Measurements from ENCODE around the gene FADS2.

The FADS2 gene

GRCh38 chr11:61785837-61786402, 42.2 kb upstream of the FADS2 start:
- Histone ChIP-seq H3K4me1 (ENCODE audit: control insufficient read depth, insufficient read depth, low read length) (no peaks in the 10 kb centered on the region), H3K9me3 (ENCODE audit: control insufficient read depth, insufficient read depth, low read depth, low read length) (no peaks in the 10 kb centered on the region), H3K27ac (ENCODE audit: low read depth, low read length) (no peak overlapping the region), H3K27me3 (ENCODE audit: control insufficient read depth, insufficient read depth, low read length) (no peaks in the 10 kb centered on the region), H3K9ac (ENCODE audit: low read length) (no peak overlapping the region), H3K36me3 (ENCODE audit: control insufficient read depth, insufficient read depth, low read length) (peaks cover 81% of the 10 kb centered on the region), H3K4me3 (ENCODE audit: low read depth, low read length) (no peak overlapping the region)

- Histone ChIP-seq H3K36me3 (ENCODE audit: control insufficient read depth, insufficient read depth, low read length) (peaks cover 73% of the 10 kb centered on the region), H3K4me1 (ENCODE audit: control insufficient read depth, insufficient read depth, low read length) (no peaks in the 10 kb centered on the region)
Measured at GRCh38 chr11:61787928-61788491, 40.1 kb upstream of the FADS2 start.

GRCh38 chr11:61791737-61792309, 36.3 kb upstream of the FADS2 start:
- peak overlapping the region; percentile 100 for H3K9ac ChIP-seq (ENCODE audit: low read length)
- no peaks in the 10 kb centered on the region for H3K9me3 ChIP-seq (ENCODE audit: control insufficient read depth, insufficient read depth, low read depth, low read length)
- H3K36me3 ChIP-seq (ENCODE audit: control insufficient read depth, insufficient read depth, low read length), result peaks cover 61% of the 10 kb centered on the region
- H3K4me1 ChIP-seq (ENCODE audit: control insufficient read depth, insufficient read depth, low read length), result 0 out of 2 replicates have a peak, but pooled peaks cover 3% of the 10 kb centered on the region
- no peaks in the 10 kb centered on the region for H3K27me3 ChIP-seq (ENCODE audit: control insufficient read depth, insufficient read depth, low read length)
- H3K27ac ChIP-seq (ENCODE audit: low read depth, low read length), result peak overlapping the region; percentile 100
- H3K4me3 ChIP-seq (ENCODE audit: low read depth, low read length), result peak overlapping the region; percentile 85

More at GRCh38 chr11:61787928-61788491, 40.1 kb upstream of the FADS2 start:
- Histone ChIP-seq H3K27me3 (ENCODE audit: control insufficient read depth, insufficient read depth, low read length) (no peaks in the 10 kb centered on the region), H3K9ac (ENCODE audit: low read length) (no peak overlapping the region), H3K9me3 (ENCODE audit: control insufficient read depth, insufficient read depth, low read depth, low read length) (no peaks in the 10 kb centered on the region), H3K4me3 (ENCODE audit: low read depth, low read length) (no peak overlapping the region), H3K27ac (ENCODE audit: low read depth, low read length) (no peak overlapping the region)

- peak within 1 kb of the TSS; percentile 100 for H3K9ac ChIP-seq (ENCODE audit: low read length)
- peaks cover 58% of the 10 kb centered on the region for H3K36me3 ChIP-seq (ENCODE audit: control insufficient read depth, insufficient read depth, low read length)
- H3K27me3 ChIP-seq (ENCODE audit: control insufficient read depth, insufficient read depth, low read length), result no peaks in the 10 kb centered on the region
- H3K4me1 ChIP-seq (ENCODE audit: control insufficient read depth, insufficient read depth, low read length), result 0 out of 2 replicates have a peak, but pooled peaks cover 3% of the 10 kb centered on the region
- no peaks in the 10 kb centered on the region for H3K9me3 ChIP-seq (ENCODE audit: control insufficient read depth, insufficient read depth, low read depth, low read length)
- H3K4me3 ChIP-seq (ENCODE audit: low read depth, low read length), result peak within 1 kb of the TSS; percentile 85
- peak within 1 kb of the TSS; percentile 100 for H3K27ac ChIP-seq (ENCODE audit: low read depth, low read length)
Measured at GRCh38 chr11:61792310-61793082, 35.6 kb upstream of the FADS2 start, which contains the start of the genes FEN1 and TMEM258. Gene FEN1, plus strand, starts transcription at chr11:61792911. Its CDS starts 2,451 bp downstream, at chr11:61795362. Gene TMEM258, minus strand, starts transcription at chr11:61792599. Its CDS starts 41 bp downstream, at chr11:61792558.

- no peaks in the 10 kb centered on the region for H3K9me3 ChIP-seq (ENCODE audit: control insufficient read depth, insufficient read depth, low read depth, low read length)
- H3K9ac ChIP-seq (ENCODE audit: low read length), result peak overlapping the region; percentile 100
- no peaks in the 10 kb centered on the region for H3K27me3 ChIP-seq (ENCODE audit: control insufficient read depth, insufficient read depth, low read length)
- H3K4me3 ChIP-seq (ENCODE audit: low read depth, low read length), result peak overlapping the region; percentile 85
- H3K27ac ChIP-seq (ENCODE audit: low read depth, low read length), result peak overlapping the region; percentile 100
- peaks cover 53% of the 10 kb centered on the region for H3K36me3 ChIP-seq (ENCODE audit: control insufficient read depth, insufficient read depth, low read length)
- H3K4me1 ChIP-seq (ENCODE audit: control insufficient read depth, insufficient read depth, low read length), result 0 out of 2 replicates have a peak, but pooled peaks cover 3% of the 10 kb centered on the region
Measured at GRCh38 chr11:61793083-61793828, 34.8 kb upstream of the FADS2 start.

DNA sequence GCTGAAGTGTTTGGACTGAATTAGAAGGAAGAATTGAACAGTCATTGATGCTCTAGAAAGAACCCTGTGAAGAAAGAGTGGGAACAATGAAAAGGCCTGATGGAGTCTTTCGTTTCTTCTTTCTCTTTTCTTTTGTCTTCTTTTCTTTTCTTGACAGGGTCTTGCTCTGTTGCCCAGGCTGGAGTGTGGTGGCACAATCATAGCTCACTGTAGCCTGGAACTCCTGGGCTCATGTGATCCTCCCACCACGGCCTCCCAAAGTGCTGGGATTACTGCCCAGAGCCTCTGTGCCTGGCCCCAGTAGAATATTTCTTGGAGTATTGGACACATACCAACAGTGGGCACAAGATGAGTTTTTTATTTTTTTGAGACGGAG, 34.3 kb upstream of the FADS2 start:
- peak overlapping the region; percentile 85 for H3K4me3 ChIP-seq (ENCODE audit: low read depth, low read length)
- H3K9ac ChIP-seq (ENCODE audit: low read length), result peak overlapping the region; percentile 100
- H3K9me3 ChIP-seq (ENCODE audit: control insufficient read depth, insufficient read depth, low read depth, low read length), result no peaks in the 10 kb centered on the region
- H3K27ac ChIP-seq (ENCODE audit: low read depth, low read length), result no peak overlapping the region
- H3K27me3 ChIP-seq (ENCODE audit: control insufficient read depth, insufficient read depth, low read length), result no peaks in the 10 kb centered on the region
- H3K4me1 ChIP-seq (ENCODE audit: control insufficient read depth, insufficient read depth, low read length), result 0 out of 2 replicates have a peak, but pooled peaks cover 3% of the 10 kb centered on the region
- peaks cover 51% of the 10 kb centered on the region for H3K36me3 ChIP-seq (ENCODE audit: control insufficient read depth, insufficient read depth, low read length)

- H3K27me3 ChIP-seq (ENCODE audit: control insufficient read depth, insufficient read depth, low read length), result no peaks in the 10 kb centered on the region
- H3K4me1 ChIP-seq (ENCODE audit: control insufficient read depth, insufficient read depth, low read length), result 0 out of 2 replicates have a peak, but pooled peaks cover 3% of the 10 kb centered on the region
- no peaks in the 10 kb centered on the region for H3K9me3 ChIP-seq (ENCODE audit: control insufficient read depth, insufficient read depth, low read depth, low read length)
- no peak overlapping the region for H3K9ac ChIP-seq (ENCODE audit: low read length)
- H3K27ac ChIP-seq (ENCODE audit: low read depth, low read length), result no peak overlapping the region
- no peak overlapping the region for H3K4me3 ChIP-seq (ENCODE audit: low read depth, low read length)
- H3K36me3 ChIP-seq (ENCODE audit: control insufficient read depth, insufficient read depth, low read length), result peaks cover 49% of the 10 kb centered on the region
Measured at GRCh38 chr11:61794579-61794978, 33.5 kb upstream of the FADS2 start.

DNA sequence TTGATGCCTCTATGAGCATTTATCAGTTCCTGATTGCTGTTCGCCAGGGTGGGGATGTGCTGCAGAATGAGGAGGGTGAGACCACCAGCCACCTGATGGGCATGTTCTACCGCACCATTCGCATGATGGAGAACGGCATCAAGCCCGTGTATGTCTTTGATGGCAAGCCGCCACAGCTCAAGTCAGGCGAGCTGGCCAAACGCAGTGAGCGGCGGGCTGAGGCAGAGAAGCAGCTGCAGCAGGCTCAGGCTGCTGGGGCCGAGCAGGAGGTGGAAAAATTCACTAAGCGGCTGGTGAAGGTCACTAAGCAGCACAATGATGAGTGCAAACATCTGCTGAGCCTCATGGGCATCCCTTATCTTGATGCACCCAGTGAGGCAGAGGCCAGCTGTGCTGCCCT, 32.6 kb upstream of the FADS2 start:
- Histone ChIP-seq H3K9ac (ENCODE audit: low read length) (no peak overlapping the region), H3K4me3 (ENCODE audit: low read depth, low read length) (no peak overlapping the region), H3K27ac (ENCODE audit: low read depth, low read length) (no peak overlapping the region), H3K4me1 (ENCODE audit: control insufficient read depth, insufficient read depth, low read length) (0 out of 2 replicates have a peak, but pooled peaks cover 3% of the 10 kb centered on the region), H3K36me3 (ENCODE audit: control insufficient read depth, insufficient read depth, low read length) (peaks cover 49% of the 10 kb centered on the region), H3K9me3 (ENCODE audit: control insufficient read depth, insufficient read depth, low read depth, low read length) (no peaks in the 10 kb centered on the region), H3K27me3 (ENCODE audit: control insufficient read depth, insufficient read depth, low read length) (no peaks in the 10 kb centered on the region)

DNA sequence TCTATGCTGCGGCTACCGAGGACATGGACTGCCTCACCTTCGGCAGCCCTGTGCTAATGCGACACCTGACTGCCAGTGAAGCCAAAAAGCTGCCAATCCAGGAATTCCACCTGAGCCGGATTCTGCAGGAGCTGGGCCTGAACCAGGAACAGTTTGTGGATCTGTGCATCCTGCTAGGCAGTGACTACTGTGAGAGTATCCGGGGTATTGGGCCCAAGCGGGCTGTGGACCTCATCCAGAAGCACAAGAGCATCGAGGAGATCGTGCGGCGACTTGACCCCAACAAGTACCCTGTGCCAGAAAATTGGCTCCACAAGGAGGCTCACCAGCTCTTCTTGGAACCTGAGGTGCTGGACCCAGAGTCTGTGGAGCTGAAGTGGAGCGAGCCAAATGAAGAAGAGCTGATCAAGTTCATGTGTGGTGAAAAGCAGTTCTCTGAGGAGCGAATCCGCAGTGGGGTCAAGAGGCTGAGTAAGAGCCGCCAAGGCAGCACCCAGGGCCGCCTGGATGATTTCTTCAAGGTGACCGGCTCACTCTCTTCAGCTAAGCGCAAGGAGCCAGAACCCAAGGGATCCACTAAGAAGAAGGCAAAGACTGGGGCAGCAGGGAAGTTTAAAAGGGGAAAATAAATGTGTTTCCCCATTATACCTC, 32.1 kb upstream of the FADS2 start:
- Histone ChIP-seq H3K4me1 (ENCODE audit: control insufficient read depth, insufficient read depth, low read length) (0 out of 2 replicates have a peak, but pooled peaks cover 3% of the 10 kb centered on the region), H3K27ac (ENCODE audit: low read depth, low read length) (no peak overlapping the region), H3K36me3 (ENCODE audit: control insufficient read depth, insufficient read depth, low read length) (peaks cover 51% of the 10 kb centered on the region), H3K9me3 (ENCODE audit: control insufficient read depth, insufficient read depth, low read depth, low read length) (no peaks in the 10 kb centered on the region), H3K4me3 (ENCODE audit: low read depth, low read length) (no peak overlapping the region), H3K27me3 (ENCODE audit: control insufficient read depth, insufficient read depth, low read length) (no peaks in the 10 kb centered on the region), H3K9ac (ENCODE audit: low read length) (no peak overlapping the region)
